ENCODE data around the gene HOXB5. TPM values are rescaled to one million over a fixed set of nuclear protein-coding genes. Genes with fewer than 3 reads are reported as not detected.

The HOXB5 gene
- total RNA-seq, 1 experiment from 2014 or later = 5.9 TPM

- POLR2A ChIA-PET (ENCODE audit: low non-redundant PET) = no interaction called here
- H3K36me3 ChIP-seq (ENCODE audit: insufficient read depth, low read length, poor library complexity, severe bottlenecking) = no peaks in the 10 kb centered on the region
- H3K9me3 ChIP-seq (ENCODE audit: low read depth, low read length, poor library complexity, severe bottlenecking) = no peaks in the 10 kb centered on the region
- CTCF ChIA-PET = no interaction called here
- H3K4me1 ChIP-seq (ENCODE audit: insufficient read depth, low read length, poor library complexity, severe bottlenecking) = no peaks in the 10 kb centered on the region
- H3K4me3 ChIP-seq (ENCODE audit: low read depth, low read length, poor library complexity, severe bottlenecking) = no peak overlapping the region
- no peak for TF ChIP-seq EZH2 (IDR thresholded peaks at IDR 0.05; ENCODE audit: borderline replicate concordance, low read depth, low read length, poor library complexity, severe bottlenecking)
- no peak for TF ChIP-seq CTCF (conservative IDR thresholded peaks at IDR 0.05; ENCODE audit: low read depth, low read length)
- no TSS peak for BruUV-seq (replicated peaks)
- DNase-seq (ENCODE audit: low spot score) = no peak
- H3K27ac ChIP-seq (ENCODE audit: low read depth, low read length, poor library complexity, severe bottlenecking) = no peak overlapping the region
- H3K27me3 ChIP-seq (replicated peaks; ENCODE audit: insufficient read depth, low read depth, low read length, poor library complexity) = no peaks in the 10 kb centered on the region
- intact Hi-C loops (cut with micrococcal nuclease; ENCODE audit: unreplicated experiment) = no loop called here
Observed at GRCh38 chr17:48634493-48635208, 41.1 kb upstream of the HOXB5 start.

DNA sequence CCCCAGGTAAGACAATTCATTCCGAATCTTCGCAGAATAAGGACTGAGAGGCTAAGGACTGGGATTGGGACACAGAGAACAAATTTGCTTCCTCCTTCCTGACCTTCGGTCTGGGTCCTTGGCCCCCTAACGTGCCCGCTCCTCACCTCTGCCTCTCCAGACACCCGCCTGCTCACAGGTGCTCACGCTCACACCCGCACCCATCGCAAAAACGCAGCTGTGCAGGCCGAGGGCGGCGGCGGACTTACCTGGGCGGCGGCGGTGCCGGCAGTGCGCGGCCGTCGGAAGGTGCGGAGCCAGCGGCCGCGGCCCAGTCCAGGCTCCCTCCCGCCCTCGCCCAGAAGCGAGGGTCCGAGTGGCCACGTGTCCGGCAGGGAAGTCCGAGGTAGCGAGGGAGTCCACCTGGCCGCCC is 39.7 kb upstream of the HOXB5 start:
- Histone ChIP-seq H3K4me1 (ENCODE audit: insufficient read depth, low read length, poor library complexity, severe bottlenecking) (no peaks in the 10 kb centered on the region), H3K36me3 (ENCODE audit: insufficient read depth, low read length, poor library complexity, severe bottlenecking) (no peaks in the 10 kb centered on the region), H3K27me3 (replicated peaks; ENCODE audit: insufficient read depth, low read depth, low read length, poor library complexity) (no peaks in the 10 kb centered on the region), H3K9me3 (ENCODE audit: low read depth, low read length, poor library complexity, severe bottlenecking) (no peaks in the 10 kb centered on the region), H3K27ac (ENCODE audit: low read depth, low read length, poor library complexity, severe bottlenecking) (no peak overlapping the region), H3K4me3 (ENCODE audit: low read depth, low read length, poor library complexity, severe bottlenecking) (peak overlapping the region; percentile 1)
- no peak for DNase-seq (ENCODE audit: low spot score)
- BruUV-seq (replicated peaks) = no TSS peak
- intact Hi-C loops (cut with micrococcal nuclease; ENCODE audit: unreplicated experiment) = no loop called here
- POLR2A ChIA-PET (ENCODE audit: low non-redundant PET) = no interaction called here
- no peak for TF ChIP-seq CTCF (conservative IDR thresholded peaks at IDR 0.05; ENCODE audit: low read depth, low read length)
- no peak for TF ChIP-seq EZH2 (IDR thresholded peaks at IDR 0.05; ENCODE audit: borderline replicate concordance, low read depth, low read length, poor library complexity, severe bottlenecking)
- CTCF ChIA-PET = no interaction called here

DNA sequence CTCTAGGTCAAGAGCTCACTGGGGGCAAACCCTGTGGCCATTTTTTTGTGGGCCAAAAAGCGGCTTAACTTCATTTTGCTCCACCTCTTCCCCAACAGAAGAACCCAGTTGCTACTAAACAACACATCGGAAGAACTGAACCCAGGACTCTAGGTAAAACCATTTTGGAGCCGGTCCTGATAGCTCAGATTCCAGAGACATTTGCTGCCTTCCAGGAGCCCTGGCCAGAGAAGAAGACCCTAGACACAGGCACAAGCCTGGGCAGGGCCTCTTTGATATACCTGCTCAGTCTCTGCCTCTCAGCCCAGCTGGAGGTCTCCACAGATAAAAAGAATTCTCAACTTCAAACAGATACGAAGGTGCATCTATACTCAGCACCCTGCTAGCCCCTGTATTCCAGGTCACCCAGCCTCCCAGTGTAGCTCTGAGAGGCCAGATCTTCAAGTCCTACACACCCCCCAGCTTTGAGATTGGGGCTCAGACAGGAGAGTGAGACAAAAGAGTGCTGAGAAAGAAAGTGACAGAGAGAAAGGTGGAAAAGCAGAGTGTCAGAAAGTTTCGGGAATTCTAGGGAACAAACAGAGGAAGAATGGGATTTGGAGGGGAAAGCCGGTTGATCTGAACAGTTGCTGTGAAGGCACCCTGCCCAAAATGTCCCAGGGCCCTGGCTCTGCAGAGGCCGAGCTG is 39.1 kb upstream of the HOXB5 start:
- POLR2A ChIA-PET (ENCODE audit: low non-redundant PET) = no interaction called here
- Histone ChIP-seq H3K4me3 (ENCODE audit: low read depth, low read length, poor library complexity, severe bottlenecking) (no peak overlapping the region), H3K4me1 (ENCODE audit: insufficient read depth, low read length, poor library complexity, severe bottlenecking) (no peaks in the 10 kb centered on the region), H3K27ac (ENCODE audit: low read depth, low read length, poor library complexity, severe bottlenecking) (no peak overlapping the region), H3K9me3 (ENCODE audit: low read depth, low read length, poor library complexity, severe bottlenecking) (no peaks in the 10 kb centered on the region), H3K36me3 (ENCODE audit: insufficient read depth, low read length, poor library complexity, severe bottlenecking) (no peaks in the 10 kb centered on the region), H3K27me3 (replicated peaks; ENCODE audit: insufficient read depth, low read depth, low read length, poor library complexity) (no peaks in the 10 kb centered on the region)
- CTCF ChIA-PET = no interaction called here
- BruUV-seq (replicated peaks) = no TSS peak
- DNase-seq (ENCODE audit: low spot score) = no peak
- intact Hi-C loops (cut with micrococcal nuclease; ENCODE audit: unreplicated experiment) = no loop called here
- TF ChIP-seq EZH2 (IDR thresholded peaks at IDR 0.05; ENCODE audit: borderline replicate concordance, low read depth, low read length, poor library complexity, severe bottlenecking) = no peak
- no peak for TF ChIP-seq CTCF (conservative IDR thresholded peaks at IDR 0.05; ENCODE audit: low read depth, low read length)
